Ovary (tissue), 9 donors: ENCODE results near the gene ZNF346. TPM values are rescaled to one million over a fixed set of nuclear protein-coding genes. Genes with fewer than 3 reads are reported as not detected.
"Not testable (repeated sequence)": the region's sequence is repeated elsewhere in the genome, so short reads cannot be mapped to it uniquely, and the experiment has no call there.

Experiments
- DNase-seq, 5 donors: peaks; one replicate each; pipeline ENCODE4 v3.0.0-alpha.2; 2019 to 2020
- H3K27ac ChIP-seq, 2 donors: fragments of 200-600 bp; one replicate each; pipeline versions ENCODE4 v1.5.1 to v1.8.0; 2019 to 2022
- H3K27me3 ChIP-seq: fragments of 200-600 bp; one replicate; pipeline ENCODE4 v1.8.0; 2022
- H3K36me3 ChIP-seq: fragments of 200-600 bp; sonication (generic); one replicate; pipeline ENCODE4 v1.5.1; 2019
- H3K4me1 ChIP-seq: one replicate; pipeline ENCODE4 v1.8.1; 2013; ENCODE audit warnings: mild to moderate bottlenecking, moderate library complexity; ENCODE audit not compliant: insufficient read depth
- H3K4me3 ChIP-seq: fragments of 200-600 bp; sonication (generic); one replicate; pipeline ENCODE4 v1.5.1; 2017
- H3K9me3 ChIP-seq, 2 donors: fragments of 200-600 bp in 1 of 2; sonication (generic) in 1 of 2; one replicate each; pipeline versions ENCODE4 v1.5.1 to v1.8.1; 2013 to 2019; ENCODE audit warnings: mild to moderate bottlenecking in 1 of 2, moderate library complexity in 1 of 2
- EP300 ChIP-seq: sonication (generic); formaldehyde crosslinking; IDR thresholded peaks from one replicate; pipeline ENCODE4 v1.6.1; 2017; ENCODE audit warnings: antibody characterized with exemption
- POLR2A ChIP-seq: fragments of 450-650 bp; IDR thresholded peaks from one replicate; pipeline ENCODE4 v1.6.1; 2017; ENCODE audit warnings: antibody characterized with exemption, mild to moderate bottlenecking, moderate library complexity
- WGBS, 3 donors: extraction: QIAGEN DNeasy Blood & Tissue Kit in 1 of 3; methylation state at CpG; one replicate each; pipeline versions ENCODE4 v1.1.5 to v1.1.7; 2013 to 2017; 5-methylcytosine and 5-hydroxymethylcytosine counted together
- intact Hi-C, 4 donors: fragments of 100-400 bp; cut with DNase I; formaldehyde crosslinking; loops; one replicate each; pipeline versions ENCODE4 v1.11.0 to v1.15.1; 2022 to 2023
- polyA plus RNA-seq, 2 donors: library from polyadenylated mRNA; stranded (reverse); fragments of 200-250 nt in 1 of 2; fragments of 350-450 nt in 1 of 2; fragmentation: Illumina TruSeq in 1 of 2; extraction: RNeasy Lipid Tissue Mini Kit (QIAGEN cat#74804) in 1 of 2; gene quantifications; one replicate each; pipeline ENCODE4 v1.2.3, GENCODE V29; 2013 to 2014
- total RNA-seq, 7 donors: library from RNA; depleted of rRNA in 2 of 7; stranded (reverse); fragments of >200 nt in 2 of 7; fragmentation: NEBNext Ultra II Directional in 3 of 7; extraction: Animal tissue kit (Norgen Biotek cat#: 25700) in 3 of 7; gene quantifications; one replicate each; pipeline versions ENCODE4 v1.1.0 to v1.2.4, GENCODE V29; 2016 to 2023
- TF ChIP-seq, protein P1 (sequence below), 3 donors: fragments of 450-650 bp in 2 of 3; fragments of 200-600 bp in 1 of 3; IDR thresholded peaks; one replicate each; pipeline versions ENCODE4 v1.5.1 to v1.8.0; 2016 to 2022; ENCODE audit warnings: antibody characterized with exemption in 3 of 3, mild to moderate bottlenecking in 1 of 3
- donor health status: DM: no; HTN: no; CAD: no; lungs with moderate emphysema.
- donor health status: DM: no; HTN: no; CAD: no.
- donor health status: Bipolar disorder and iron deficiency.
- donor health status: DM: yes; HTN: yes; CAD: no.
- donor health status: DM: no; HTN: no; CAD: no.
- donor health status: DM: yes; HTN: yes; CAD: no.

ZNF346 gene
- total and polyA plus RNA-seq, 9 donors: 15.2 to 27.7 (median 24.2) TPM

DNA sequence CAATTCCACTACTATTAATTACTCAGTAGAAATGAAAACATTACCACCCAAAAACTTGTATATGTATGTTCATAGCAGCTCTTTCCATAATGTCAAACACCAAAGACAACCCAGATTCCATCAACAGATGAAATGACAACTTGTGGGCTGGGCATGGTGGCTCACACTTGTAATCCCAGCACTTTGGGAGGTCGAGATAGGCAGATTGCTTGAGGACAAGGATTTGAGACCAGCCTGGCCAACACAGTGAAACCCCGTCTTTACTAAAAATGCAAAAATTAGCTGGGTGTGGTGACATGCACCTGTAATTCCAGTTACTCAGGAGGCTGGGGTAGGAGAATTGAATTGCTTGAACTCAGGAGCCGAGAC lies 27.4 kb upstream of the ZNF346 start:
- DNase-seq: no peak

DNA sequence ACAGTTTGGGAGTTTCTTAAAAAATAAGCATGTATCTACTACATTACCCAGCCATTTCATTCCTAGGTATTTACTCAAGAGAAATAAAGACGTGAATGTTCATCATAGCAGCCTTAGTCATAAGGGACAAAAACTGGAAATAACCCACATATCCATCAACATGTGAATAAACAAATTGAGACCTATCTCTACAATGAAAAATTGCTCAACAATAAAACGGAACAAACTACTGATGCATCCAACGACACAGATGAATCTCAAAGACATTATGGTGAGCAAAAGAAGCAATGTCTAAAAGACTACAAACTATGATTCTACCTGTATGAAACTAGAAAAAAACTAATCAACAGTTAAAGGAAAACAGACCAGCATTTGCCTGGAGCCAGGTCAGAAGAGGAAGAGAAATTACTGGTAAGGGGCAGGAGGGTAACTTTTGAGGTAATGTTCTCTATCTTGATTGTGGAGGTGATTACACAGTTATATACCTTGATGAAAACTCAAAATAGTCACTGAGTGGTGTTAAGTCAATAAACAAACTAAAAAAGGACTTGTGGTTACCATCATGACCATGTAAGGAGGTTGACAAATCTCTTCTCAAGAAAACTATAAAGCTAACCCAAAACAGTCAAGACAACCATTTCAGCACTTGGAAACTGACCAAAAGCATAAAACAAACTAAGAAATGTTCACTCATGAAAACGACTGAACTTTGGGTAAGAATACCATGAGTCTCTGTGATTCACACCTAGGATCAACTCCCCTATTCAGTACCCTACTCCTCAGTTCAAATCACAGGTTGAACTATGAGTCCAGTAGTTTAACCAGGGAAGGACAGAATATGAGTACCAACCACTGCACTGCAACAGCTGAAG lies 26.4 kb upstream of the ZNF346 start:
- 17 to 31% (median 28%) methylated on average over 4 of the region's 4 CpGs for WGBS, 3 donors
- no peak for DNase-seq
- intact Hi-C loops: no loop called here
- no peak overlapping the region for H3K27ac ChIP-seq
- H3K36me3 ChIP-seq: no peaks in the 10 kb centered on the region
- no peak for TF ChIP-seq POLR2A
- TF ChIP-seq EP300: no peak
- TF ChIP-seq, protein P1, sequence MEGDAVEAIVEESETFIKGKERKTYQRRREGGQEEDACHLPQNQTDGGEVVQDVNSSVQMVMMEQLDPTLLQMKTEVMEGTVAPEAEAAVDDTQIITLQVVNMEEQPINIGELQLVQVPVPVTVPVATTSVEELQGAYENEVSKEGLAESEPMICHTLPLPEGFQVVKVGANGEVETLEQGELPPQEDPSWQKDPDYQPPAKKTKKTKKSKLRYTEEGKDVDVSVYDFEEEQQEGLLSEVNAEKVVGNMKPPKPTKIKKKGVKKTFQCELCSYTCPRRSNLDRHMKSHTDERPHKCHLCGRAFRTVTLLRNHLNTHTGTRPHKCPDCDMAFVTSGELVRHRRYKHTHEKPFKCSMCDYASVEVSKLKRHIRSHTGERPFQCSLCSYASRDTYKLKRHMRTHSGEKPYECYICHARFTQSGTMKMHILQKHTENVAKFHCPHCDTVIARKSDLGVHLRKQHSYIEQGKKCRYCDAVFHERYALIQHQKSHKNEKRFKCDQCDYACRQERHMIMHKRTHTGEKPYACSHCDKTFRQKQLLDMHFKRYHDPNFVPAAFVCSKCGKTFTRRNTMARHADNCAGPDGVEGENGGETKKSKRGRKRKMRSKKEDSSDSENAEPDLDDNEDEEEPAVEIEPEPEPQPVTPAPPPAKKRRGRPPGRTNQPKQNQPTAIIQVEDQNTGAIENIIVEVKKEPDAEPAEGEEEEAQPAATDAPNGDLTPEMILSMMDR (IDR thresholded peaks at IDR 0.05): no peak
- peaks cover 1% of the 10 kb centered on the region for H3K4me1 ChIP-seq
- no peak overlapping the region for H3K4me3 ChIP-seq
- H3K9me3 ChIP-seq: no peaks in the 10 kb centered on the region
- no peaks in the 10 kb centered on the region for H3K27me3 ChIP-seq

More for the DNA sequence above, 27.4 kb upstream of the ZNF346 start:
- Histone ChIP-seq H3K36me3 (no peaks in the 10 kb centered on the region), H3K27me3 (no peaks in the 10 kb centered on the region), H3K9me3 (no peaks in the 10 kb centered on the region), H3K4me3 (no peak overlapping the region), H3K4me1 (peaks cover 1% of the 10 kb centered on the region), H3K27ac (no peak overlapping the region)
- WGBS, 3 donors: 63 to 88% (median 77%) methylated on average over 3 of the region's 3 CpGs
- TF ChIP-seq, protein P1 (IDR thresholded peaks at IDR 0.05): no peak
- TF ChIP-seq POLR2A: no peak
- no peak for TF ChIP-seq EP300
- intact Hi-C loops: no loop called here

DNA sequence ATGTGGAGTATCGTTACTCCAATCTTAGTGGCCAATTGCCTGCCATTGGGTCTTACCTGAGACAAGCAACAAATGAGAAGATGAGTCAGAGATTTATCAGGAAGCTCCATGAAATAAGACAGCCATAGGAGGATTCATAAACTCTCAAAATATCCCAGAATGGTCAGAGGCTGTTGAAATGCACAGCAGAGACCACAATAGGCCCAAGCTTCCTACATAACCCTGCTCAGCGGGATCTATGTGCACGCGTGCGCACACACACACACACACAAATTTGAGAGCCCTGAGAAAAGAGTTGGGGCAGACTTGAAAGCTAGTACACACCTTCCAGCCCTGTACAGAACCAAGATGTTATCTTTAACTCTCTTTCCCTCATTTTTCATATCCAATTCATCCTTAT lies 25.7 kb upstream of the ZNF346 start:
- TF ChIP-seq POLR2A: no peak
- no peak for TF ChIP-seq EP300
- TF ChIP-seq, protein P1 (IDR thresholded peaks at IDR 0.05): no peak
- Histone ChIP-seq H3K4me1 (peaks cover 1% of the 10 kb centered on the region), H3K27ac (no peak overlapping the region), H3K4me3 (no peak overlapping the region), H3K9me3 (no peaks in the 10 kb centered on the region), H3K36me3 (no peaks in the 10 kb centered on the region), H3K27me3 (no peaks in the 10 kb centered on the region)
- 88 to 94% (median 91%) methylated on average over 5 of the region's 5 CpGs for WGBS, 3 donors
- intact Hi-C loops: no loop called here
- DNase-seq: no peak

DNA sequence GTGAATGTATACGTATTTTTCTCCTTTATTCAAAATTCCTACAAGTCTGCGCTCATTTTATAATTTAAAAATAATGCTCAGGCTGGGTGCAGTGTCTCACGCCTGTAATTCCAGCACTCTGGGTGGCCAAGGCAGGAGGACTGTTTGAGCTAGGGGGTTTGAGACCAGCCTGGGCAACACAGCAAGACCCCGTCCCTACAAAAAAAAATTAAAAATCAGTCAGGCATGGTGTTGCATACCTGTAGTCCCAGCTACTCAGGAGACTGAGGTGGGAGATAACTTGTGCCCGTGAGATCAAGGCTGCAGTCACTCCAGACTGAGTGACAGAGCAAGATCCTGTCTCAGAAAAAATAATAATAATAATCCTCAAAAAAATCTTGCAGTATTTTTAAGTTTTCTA lies 23.7 kb upstream of the ZNF346 start:
- DNase-seq: no peak
- intact Hi-C loops: no loop called here
- Histone ChIP-seq H3K4me1 (peaks cover 1% of the 10 kb centered on the region), H3K4me3 (no peak overlapping the region), H3K9me3 (no peaks in the 10 kb centered on the region), H3K36me3 (no peaks in the 10 kb centered on the region), H3K27ac (no peak overlapping the region), H3K27me3 (no peaks in the 10 kb centered on the region)
- 95 to 99% (median 97%) methylated on average over 5 of the region's 5 CpGs for WGBS, 3 donors
- TF ChIP-seq POLR2A (no peak), EP300 (no peak)
- TF ChIP-seq, protein P1 (IDR thresholded peaks at IDR 0.05): no peak

DNA sequence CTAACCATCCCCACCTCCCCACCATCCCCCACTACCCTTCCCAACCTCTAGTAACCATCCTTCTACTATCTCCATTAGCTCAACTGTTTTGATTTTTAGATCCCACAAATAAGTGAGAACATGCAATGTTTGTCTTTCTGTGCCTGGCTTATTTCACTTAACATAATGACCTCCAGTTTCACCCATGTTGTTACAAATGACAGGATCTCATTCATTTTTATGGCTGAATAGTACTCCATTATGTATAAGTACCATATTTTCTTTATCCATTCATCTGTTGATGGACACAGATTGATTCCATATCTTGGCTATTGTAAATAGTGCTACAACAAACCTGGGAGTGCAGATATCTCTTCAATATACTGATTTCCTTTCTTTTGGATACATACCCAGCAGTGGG lies 23.0 kb upstream of the ZNF346 start:
- H3K9me3 ChIP-seq, H3K27ac ChIP-seq, DNase-seq, intact Hi-C loops, H3K4me1 ChIP-seq, H3K4me3 ChIP-seq, H3K36me3 ChIP-seq, H3K27me3 ChIP-seq: not testable (repeated sequence)
